Lung (tissue), 12 donors: Measurements from ENCODE around the gene CLEC20A. TPM values are rescaled to one million over a fixed set of nuclear protein-coding genes. Genes with fewer than 3 reads are reported as not detected.

ENCODE experiments used
- ATAC-seq: fragments of 200-7000 bp; cut with Tn5 transposase; one replicate; pipeline ENCODE4 v1.9.1; 2020; ENCODE audit warnings: moderate number of reproducible peaks; ENCODE audit not compliant: insufficient read depth, low FRiP score
- DNase-seq, 3 donors: peaks; one replicate each; pipeline ENCODE4 v3.0.0-alpha.2; 2013 to 2017
- H3K27ac ChIP-seq, 2 donors: one replicate each; pipeline ENCODE4 v1.5.1; 2013; ENCODE audit warnings: mild to moderate bottlenecking in 2 of 2, moderate library complexity in 2 of 2, control low read depth in 1 of 2, inconsistent platforms in 1 of 2, low read depth in 1 of 2, low read length in 1 of 2
- H3K27me3 ChIP-seq, 3 donors: one replicate each; pipeline ENCODE4 v1.5.1; 2013; ENCODE audit warnings: low read length in 2 of 3; ENCODE audit not compliant: control insufficient read depth in 3 of 3, insufficient read depth in 3 of 3
- H3K36me3 ChIP-seq, 4 donors: one replicate each; pipeline ENCODE4 v1.5.1; 2013; ENCODE audit warnings: low read length in 4 of 4, mild to moderate bottlenecking in 1 of 4, moderate library complexity in 1 of 4; ENCODE audit not compliant: control insufficient read depth in 4 of 4, insufficient read depth in 4 of 4
- H3K4me1 ChIP-seq, 5 donors: one replicate each; pipeline ENCODE4 v1.5.1; 2013; ENCODE audit warnings: low read length in 5 of 5, mild to moderate bottlenecking in 2 of 5, moderate library complexity in 1 of 5; ENCODE audit not compliant: control insufficient read depth in 5 of 5, insufficient read depth in 5 of 5
- H3K4me3 ChIP-seq: one replicate; pipeline ENCODE4 v1.5.1; 2013; ENCODE audit warnings: mild to moderate bottlenecking, control low read depth, moderate library complexity
- H3K9ac ChIP-seq, 2 donors: one replicate each; pipeline ENCODE4 v1.5.1; 2013; ENCODE audit warnings: low read length in 2 of 2, control low read depth in 1 of 2; ENCODE audit not compliant: insufficient read depth in 1 of 2
- H3K9me3 ChIP-seq, 4 donors: one replicate each; pipeline ENCODE4 v1.5.1; 2013; ENCODE audit warnings: low read length in 3 of 4, mild to moderate bottlenecking in 1 of 4, moderate library complexity in 1 of 4; ENCODE audit not compliant: control insufficient read depth in 4 of 4, insufficient read depth in 3 of 4
- CTCF ChIP-seq: IDR thresholded peaks from 2 replicates; pipeline ENCODE4 v1.5.1; 2012; ENCODE audit warnings: mild to moderate bottlenecking; ENCODE audit errors: control extremely low read depth, extremely low read depth
- WGBS, 2 donors: extraction: QIAGEN DNeasy Blood & Tissue Kit; methylation state at CpG; one replicate each; pipeline ENCODE4 v1.1.7; 2013; 5-methylcytosine and 5-hydroxymethylcytosine counted together
- polyA plus RNA-seq, 2 donors: library from polyadenylated mRNA; stranded (reverse); fragments of 200-250 nt; gene quantifications; one replicate each; pipeline ENCODE4 v1.2.1, GENCODE V29; 2013
- total RNA-seq, 2 donors: library from RNA; depleted of rRNA in 1 of 2; stranded (reverse); fragments of >200 nt in 1 of 2; gene quantifications; one replicate each; pipeline ENCODE4 v1.2.1, GENCODE V29; 2014 to 2021
- donor health status: control.
- donor health status: control.
- donor health status: Bipolar disorder and iron deficiency.
- donor health status: healthy.
- donor health status: DM: yes; HTN: yes; CAD: no.

The CLEC20A gene
- total and polyA plus RNA-seq, 4 donors = 0.14 TPM; not detected in 3

- Histone ChIP-seq H3K9ac (no peak overlapping the region), H3K36me3 (no peaks in the 10 kb centered on the region), H3K4me1 (peaks cover 0 to 14% (median 4%) of the 10 kb centered on the region in 5 donors), H3K4me3 (no peak overlapping the region), H3K9me3 (no peaks in the 10 kb centered on the region), H3K27ac (peak overlapping the region in 1 of 2 donors; percentile 79), H3K27me3 (no peaks in the 10 kb centered on the region)
- ATAC-seq (no peak), DNase-seq (no peak)
- no peak for TF ChIP-seq CTCF
- 92 to 98% methylated on average over 5 of the region's 5 CpGs for WGBS, 2 donors
Observed at GRCh38 chr1:178536329-178536728, 39.6 kb upstream of the CLEC20A start.

GRCh38 chr1:178534137-178534868, 37.5 kb upstream of the CLEC20A start:
- no peak for TF ChIP-seq CTCF
- 94 to 96% methylated on average over 9 of the region's 9 CpGs for whole genome bisulfite sequencing, 2 donors
- Histone ChIP-seq H3K9ac (no peak overlapping the region), H3K4me3 (no peak overlapping the region), H3K27ac (no peak overlapping the region), H3K9me3 (no peaks in the 10 kb centered on the region), H3K4me1 (peaks cover 0 to 14% (median 4%) of the 10 kb centered on the region in 5 donors), H3K36me3 (no peaks in the 10 kb centered on the region), H3K27me3 (no peaks in the 10 kb centered on the region)
- ATAC-seq = no peak
- DNase-seq = no peak

- 80 to 88% methylated on average over 9 of the region's 9 CpGs for WGBS, 2 donors
- no peak for ATAC-seq
Observed at GRCh38 chr1:178533121-178533946, 36.6 kb upstream of the CLEC20A start.

More at GRCh38 chr1:178533121-178533946, 36.6 kb upstream of the CLEC20A start:
- Histone ChIP-seq H3K27me3 (no peaks in the 10 kb centered on the region), H3K4me3 (no peak overlapping the region), H3K9me3 (no peaks in the 10 kb centered on the region), H3K27ac (no peak overlapping the region), H3K9ac (no peak overlapping the region), H3K36me3 (no peaks in the 10 kb centered on the region), H3K4me1 (peaks cover 0 to 14% (median 4%) of the 10 kb centered on the region in 5 donors)
- no peak for DNase-seq
- no peak for TF ChIP-seq CTCF
